HG03571 (cell line): ENCODE measurements around the gene OSM.
"Not testable (repeated sequence)": the region's sequence is repeated elsewhere in the genome, so short reads cannot be mapped to it uniquely, and the experiment has no call there.

ENCODE experiments used
- ATAC-seq: cut with Tn5 transposase; IDR thresholded peaks from one replicate; pipeline ENCODE4 v1.9.1; 2021; ENCODE audit not compliant: unreplicated experiment

OSM gene

GRCh38 chr22:30245985-30246813, 20.5 kb downstream of the OSM start, which contains the start of gene LIF:
Gene LIF (minus strand): TSS chr22:30246759. CDS start chr22:30246695, 64 bp downstream.
- ATAC-seq: no peak

- no peak for ATAC-seq
Observed at GRCh38 chr22:30245181-30245984, 21.3 kb downstream of the OSM start.

DNA sequence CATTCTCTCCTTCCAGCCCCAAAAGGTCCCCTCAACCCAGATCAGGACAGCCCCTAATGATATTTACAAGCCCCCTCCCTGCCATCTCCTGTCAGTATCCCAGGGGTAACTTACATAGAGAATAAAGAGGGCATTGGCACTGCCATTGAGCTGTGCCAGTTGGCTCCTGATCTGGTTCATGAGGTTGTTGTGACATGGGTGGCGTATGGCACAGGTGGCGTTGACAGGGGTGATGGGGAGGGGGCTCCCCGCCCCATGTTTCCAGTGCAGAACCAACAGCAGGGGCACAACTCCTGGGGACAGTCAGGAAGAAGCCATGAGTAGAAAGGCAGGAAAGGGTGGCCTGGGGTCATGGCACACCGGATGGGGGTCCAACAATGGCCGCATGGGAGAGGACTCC, 22.0 kb downstream of the OSM start:
- ATAC-seq: no peak

GRCh38 chr22:30244066-30244465, 22.6 kb downstream of the OSM start:
- no peak for ATAC-seq

DNA sequence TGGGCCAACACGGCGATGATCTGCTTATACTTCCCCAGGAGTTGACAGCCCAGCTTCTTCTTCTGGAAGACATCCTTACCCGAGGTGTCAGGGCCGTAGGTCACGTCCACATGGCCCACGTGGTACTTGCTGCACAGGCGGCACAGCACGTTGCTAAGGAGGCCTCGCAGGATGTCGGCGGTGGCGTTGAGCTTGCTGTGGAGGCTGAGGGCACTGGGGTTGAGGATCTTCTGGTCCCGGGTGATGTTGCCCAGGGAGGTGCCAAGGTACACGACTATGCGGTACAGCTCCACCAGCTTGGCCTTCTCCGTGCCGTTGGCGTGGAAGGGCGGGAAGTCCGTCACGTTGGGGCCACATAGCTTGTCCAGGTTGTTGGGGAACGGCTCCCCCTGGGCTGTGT, 23.0 kb downstream of the OSM start:
- ATAC-seq: no peak

GRCh38 chr22:30241576-30242371, 24.9 kb downstream of the OSM start:
- no peak for ATAC-seq

DNA sequence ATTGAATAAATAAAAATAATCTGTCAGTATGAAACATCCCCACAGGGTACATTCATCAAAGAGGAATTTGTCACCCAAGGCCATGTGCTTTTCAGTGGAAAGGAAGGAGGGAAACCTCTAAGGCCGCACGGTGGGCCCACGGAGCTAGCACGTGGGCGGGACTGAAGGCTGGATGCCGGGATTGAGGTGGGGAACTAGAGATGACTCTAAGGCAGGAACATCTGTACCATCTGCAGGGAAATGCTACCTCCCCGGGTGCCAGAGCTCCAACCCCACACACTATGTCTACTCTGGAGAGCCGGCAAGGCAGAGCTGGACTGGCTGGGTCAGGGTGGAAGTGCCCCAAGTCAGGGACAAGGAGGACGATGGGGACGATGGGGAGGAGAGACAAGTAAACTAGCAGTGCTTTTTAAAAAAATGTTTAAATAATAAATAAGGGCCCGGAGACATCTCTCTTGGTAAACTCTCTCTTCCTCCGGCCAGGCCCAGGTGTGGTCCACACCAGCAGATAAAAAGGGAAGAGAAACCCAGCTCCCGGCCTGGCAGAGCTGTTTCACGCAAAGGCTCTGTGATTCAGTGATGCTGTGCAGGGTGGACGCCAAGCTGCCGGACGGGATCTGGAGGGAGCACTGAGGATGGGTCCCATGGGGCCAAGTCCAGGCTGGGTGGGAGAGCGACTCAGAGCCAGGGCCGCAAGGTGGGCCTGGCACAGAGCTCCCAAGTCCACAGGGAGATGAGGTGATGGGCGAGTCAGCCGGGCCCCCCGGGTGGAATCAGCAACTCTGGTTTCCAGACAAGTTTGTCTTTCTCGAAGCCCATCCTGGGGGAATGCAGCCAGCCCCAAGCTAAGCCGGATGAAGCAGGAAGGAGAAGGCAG, 25.9 kb downstream of the OSM start:
- no peak for ATAC-seq

DNA sequence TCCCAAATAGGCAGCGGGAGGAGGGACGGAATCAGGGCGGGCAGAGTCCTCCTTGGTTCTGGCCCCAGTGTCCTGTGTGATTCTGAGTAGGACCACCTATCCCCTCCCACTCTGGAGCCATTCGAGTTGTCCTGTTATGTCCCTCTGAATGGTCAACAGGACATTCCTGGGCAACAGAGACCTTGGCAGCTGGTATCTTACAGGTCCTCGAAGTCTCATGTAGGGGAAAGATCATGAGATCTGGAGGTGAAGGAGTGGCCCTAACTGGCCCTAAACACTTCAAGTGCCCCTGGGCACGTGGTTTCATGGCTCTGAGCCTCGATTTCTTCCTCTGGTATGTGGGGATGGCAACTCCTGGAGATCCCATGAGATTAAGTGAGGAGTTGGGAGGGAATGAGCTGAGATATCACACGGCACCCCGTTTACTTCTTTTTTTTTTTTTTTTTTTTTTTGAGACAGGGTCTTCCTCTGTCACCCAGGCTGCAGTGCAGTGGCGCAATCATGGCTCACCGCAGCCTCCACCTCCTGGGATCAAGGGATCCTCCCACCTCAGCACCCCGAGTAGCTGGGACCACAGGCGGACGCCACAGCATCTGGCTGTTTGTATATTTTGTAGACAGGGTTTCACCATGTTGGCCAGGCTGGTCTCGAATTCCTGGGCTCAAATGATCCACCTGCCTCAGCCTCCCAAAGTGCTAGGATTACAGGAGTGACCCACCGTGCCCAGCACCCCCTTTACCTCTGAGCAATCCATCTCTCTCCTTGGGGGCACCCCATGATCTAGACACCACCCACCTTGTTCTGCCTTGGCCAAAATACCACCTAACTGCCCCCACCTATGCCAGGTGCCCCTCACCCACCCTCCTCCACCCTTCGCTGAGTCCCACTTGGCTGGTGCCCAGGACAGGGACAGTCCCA, 26.9 kb downstream of the OSM start:
- ATAC-seq: no peak

DNA sequence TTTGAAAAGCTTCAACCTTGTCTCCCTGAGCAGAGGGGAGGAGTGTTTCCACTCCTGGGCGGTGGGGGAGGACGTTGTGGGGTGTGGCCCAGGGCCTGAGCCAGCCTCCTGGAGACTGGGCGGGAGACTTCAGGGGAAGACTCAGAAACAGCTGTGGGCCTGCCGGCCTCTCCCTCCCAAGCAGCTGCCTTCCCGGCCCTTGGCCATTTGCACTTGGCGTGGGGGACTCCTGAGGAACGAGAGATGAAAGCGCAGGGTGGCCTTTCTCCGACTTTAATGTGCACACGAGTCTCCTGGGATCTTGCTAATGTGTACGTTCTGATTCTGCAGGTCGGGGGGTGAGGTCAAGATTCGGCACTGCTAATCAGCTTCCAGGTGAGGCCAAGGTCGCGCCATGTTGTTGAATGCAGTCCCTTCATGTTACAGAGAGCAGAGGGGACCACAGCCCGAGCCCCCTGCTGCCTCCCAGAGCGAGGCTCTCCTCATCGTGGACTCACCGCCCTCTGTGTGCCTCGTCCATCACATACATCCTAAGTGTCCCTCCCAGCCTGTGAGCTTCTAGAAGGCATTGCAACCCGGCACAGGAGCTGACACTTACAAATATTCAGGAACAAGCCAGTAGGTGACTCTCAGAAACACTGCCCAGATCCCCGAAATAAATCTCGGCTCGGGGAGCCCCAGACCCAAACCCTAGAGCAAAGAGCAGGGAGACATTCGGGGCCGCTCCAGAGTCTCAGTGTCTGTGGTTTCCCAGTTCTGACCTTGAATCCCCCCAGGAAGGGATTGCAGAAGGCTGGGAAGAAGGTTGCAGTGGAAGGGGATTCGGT, 27.8 kb downstream of the OSM start:
- no peak for ATAC-seq

GRCh38 chr22:30238136-30238535, 28.5 kb downstream of the OSM start:
- ATAC-seq: no peak

DNA sequence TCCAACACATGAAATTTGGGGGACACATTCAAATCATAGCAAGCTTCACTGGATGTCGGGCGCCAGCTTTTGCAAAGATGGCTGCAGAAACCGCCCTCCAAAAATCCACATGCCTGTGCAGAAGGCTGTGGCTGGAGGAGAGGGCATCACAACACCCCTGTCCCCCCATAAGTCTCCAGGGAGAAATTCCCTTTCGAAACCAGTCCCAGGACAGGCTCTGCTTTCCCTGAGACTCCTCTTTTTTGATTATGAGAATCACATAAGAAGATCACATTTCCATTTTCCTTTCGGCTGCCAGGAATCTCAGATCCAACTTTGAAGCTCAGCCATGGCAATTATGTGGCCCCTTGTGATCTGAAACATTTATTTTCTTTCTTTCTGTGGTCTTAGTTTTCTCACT, 29.8 kb downstream of the OSM start:
- ATAC-seq: no peak

DNA sequence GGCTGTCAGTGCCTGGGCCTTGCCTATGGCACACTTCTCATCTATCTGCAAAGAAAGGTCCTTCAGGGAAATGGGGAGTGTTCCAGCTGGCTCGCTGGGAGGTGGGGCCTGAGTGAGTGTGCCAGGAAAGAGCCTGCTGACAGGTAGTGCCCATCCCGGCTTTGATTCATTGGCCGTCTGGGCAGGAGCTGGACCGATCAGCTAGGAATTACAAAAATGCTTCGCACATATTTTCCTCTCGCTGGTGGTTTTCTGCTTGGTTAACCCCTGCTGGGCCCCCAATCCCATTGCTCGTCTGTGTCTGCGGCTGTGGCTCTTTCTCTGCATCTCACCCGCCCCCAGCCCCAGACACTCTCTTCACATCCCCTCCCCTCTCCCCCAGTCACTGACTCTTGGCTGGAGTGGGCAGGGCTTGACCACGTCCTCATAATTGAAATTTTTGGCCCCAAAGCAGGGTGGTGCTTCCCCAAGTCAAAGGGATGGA, 30.9 kb downstream of the OSM start:
- no peak for ATAC-seq

DNA sequence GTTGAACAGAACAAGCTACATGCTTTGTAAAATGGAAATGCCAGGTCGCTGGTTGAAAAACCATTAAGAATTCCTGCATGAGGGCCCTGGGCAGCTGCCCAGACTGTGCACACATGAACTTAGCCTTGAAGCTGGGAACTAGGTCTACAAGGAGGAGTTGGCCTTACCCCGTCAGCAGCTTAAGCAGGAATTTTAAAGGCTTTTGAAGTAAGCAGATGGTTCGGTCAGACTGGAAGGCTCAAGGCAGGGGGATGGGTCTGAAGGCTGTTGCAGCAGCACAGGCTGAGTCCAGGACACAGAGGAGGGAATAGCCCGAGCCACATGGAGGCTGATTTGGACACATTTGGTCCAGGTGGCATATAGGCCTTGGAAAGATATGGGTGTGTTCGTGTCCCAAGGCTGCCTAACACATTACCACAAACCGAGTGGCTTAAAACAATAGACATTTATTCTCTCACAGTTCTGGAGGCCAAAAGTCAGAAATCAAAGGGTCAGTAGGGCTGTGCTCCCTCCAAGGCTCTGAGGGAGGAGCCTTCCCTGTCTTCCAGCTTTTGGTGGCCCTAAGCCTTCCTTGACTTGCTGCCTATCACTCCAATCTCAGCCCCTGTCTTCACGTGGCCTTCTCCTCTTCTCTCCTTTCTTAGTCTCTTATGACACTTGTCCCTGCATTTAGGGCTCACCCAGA, 31.7 kb downstream of the OSM start:
- ATAC-seq: no peak

- not testable (repeated sequence) for ATAC-seq
Observed at GRCh38 chr22:30234325-30234724, 32.3 kb downstream of the OSM start.

DNA sequence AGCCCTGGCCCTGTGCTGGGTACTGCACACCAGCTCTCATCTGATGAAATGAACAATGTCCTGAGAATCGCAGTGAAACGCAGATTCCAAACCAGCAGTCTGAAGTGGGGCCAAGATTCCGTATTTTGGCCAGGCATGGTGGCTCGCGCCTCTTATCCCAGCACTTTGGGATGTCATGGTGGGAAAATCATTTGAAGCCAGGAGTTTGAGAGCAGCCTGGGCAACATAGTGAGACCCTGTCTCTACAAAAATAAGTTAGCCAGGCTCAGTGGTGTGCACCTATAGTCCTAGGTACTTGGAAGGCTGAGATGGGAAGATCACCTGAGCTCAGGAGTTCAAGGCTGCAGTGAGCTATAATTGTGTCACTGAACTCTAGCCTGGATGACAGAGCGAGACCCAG, 33.1 kb downstream of the OSM start:
- no peak for ATAC-seq

DNA sequence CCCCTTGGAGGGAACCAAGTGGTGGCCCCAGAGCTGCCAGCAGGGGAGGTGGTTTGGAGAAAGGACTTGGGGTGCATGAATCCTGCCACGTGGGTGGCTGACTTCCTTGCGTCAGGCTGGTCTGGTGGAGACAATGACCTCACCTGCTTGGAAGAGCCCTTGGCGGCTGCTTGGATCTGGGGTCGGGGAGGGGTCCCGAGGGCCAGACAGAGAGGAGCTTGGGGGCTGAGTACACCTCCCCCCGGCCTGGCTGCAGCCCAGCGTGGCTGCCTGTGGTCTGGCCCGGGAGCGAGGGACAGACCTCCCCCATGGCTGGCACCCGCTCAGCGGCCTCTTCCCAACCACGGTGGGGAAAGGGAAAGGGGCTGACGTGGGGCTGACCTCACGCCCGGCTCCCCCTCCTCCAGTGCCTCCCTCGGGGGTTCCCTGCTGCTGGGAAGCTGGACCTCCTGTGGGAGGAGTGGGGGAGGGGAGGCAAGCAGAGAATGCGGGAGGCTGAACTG, 33.9 kb downstream of the OSM start:
- no peak for ATAC-seq

DNA sequence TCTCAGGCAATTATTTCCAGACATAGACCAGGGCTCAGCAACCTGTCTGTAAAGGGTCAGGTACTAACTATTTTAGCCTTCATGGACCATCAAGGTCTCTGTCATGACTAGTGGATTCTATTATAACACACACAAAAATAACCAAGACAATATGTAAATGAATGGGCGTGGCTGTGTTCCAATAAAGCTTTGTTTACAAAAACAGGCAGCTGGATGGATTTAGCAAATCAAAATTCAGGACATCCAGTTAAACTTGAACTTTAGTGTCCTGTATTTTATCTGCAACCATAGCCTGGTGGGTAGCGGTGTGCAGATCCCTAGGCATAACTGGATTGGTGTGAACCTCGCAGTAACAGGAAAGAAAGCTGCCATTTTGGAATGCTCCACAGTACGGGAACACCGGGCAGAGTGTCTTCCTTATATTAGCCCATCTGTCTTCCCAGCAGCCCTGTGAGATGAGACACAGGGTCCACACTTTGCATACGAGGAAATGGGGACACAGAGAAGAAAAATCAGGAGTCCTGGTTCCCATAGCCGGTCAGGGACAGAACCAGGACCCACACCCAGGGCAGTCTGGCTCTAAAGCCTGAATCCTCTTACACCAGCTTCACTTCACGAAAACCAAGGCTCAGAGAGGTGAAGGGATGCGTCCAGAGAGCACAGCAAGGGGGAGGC, 35.7 kb downstream of the OSM start:
- no peak for ATAC-seq
